8988T (cell line): ENCODE measurements around the gene BBX.

Experiments
- DNase-seq: peaks from one replicate; pipeline ENCODE4 v3.0.0; 2011

BBX gene

GRCh38 chr3:107850681-107851080 lies 327.9 kb downstream of the BBX start:
- DNase-seq, result no peak

- no peak for DNase-seq
These were observed 331.1 kb downstream of the BBX start for GRCh38 chr3:107853821-107854220.

- DNase-seq, result no peak
These were observed 332.0 kb downstream of the BBX start for GRCh38 chr3:107854733-107855132.

- DNase-seq, result no peak
These were observed 332.9 kb downstream of the BBX start for GRCh38 chr3:107855710-107856109.

GRCh38 chr3:107857854-107858253 lies 335.1 kb downstream of the BBX start:
- no peak for DNase-seq

- no peak for DNase-seq
These were observed 336.1 kb downstream of the BBX start for GRCh38 chr3:107858876-107859275.
